Measurements from ENCODE around the gene ITSN1.
"Not testable (repeated sequence)": the region's sequence is repeated elsewhere in the genome, so short reads cannot be mapped to it uniquely, and the experiment has no call there.

ITSN1 gene

DNA sequence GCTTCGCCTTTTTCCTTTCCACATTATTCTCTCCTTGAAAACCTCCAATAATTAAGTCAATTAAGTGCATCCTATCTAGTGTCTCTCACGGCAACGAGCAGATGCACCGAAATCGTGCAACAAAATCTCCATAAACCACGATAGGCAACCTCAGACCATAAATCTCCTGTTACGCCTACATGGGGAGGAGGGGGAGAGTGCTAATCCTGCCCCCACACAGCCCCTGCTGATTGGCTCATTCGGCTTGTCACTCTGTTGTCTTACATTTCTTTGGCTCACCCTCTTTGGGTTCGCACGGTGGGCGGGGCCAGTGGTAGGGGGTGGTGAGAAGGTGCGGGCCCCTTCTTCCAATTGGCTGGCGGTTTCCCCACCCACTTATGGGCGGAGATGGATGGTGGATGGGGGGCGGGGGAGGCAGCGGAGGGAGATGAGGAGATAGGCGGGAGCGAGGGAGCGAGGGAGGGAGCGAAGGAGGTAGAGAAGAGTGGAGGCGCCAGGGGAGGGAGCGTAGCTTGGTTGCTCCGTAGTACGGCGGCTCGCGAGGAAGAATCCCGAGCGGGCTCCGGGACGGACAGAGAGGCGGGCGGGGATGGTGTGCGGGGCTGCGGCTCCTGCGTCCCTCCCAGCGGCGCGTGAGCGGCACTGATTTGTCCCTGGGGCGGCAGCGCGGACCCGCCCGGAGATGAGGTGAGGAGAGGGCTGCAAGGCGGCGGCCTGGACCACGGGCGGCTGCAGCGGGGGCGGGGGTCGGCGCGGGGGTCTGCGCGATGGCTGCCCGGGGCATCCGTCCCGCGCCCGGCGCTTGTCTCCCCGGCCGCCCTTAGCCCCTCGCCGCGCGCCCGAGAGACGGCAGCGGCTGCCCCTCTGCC, at the start of gene ITSN1:
ITSN1 (plus strand) TSS at position 475 of the 869 bp plus-strand sequence. CDS start 76,328 bp downstream, outside the sequence.
- peak; percentile 99 for DNase-seq (ENCODE audit: low read depth)

DNA sequence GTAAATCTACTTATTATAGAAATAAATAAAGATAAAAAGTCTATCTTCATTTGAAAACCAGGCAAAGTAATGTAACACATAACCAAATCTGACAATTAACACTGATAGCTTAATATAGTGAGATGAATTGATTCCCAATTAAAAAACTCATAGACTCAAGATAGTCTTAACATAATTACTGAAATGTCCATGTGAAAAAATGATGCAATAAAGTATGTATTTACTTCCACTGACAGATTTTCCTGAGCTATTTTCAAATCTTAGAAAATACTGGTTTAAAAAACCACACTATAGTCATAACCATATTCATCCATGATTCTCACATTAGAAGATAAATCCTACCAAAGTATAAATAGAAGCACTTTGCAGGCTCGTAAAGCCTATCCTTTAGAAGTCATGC, 44.2 kb upstream of the ITSN1 start:
- no peak for DNase-seq (ENCODE audit: low read depth)

DNA sequence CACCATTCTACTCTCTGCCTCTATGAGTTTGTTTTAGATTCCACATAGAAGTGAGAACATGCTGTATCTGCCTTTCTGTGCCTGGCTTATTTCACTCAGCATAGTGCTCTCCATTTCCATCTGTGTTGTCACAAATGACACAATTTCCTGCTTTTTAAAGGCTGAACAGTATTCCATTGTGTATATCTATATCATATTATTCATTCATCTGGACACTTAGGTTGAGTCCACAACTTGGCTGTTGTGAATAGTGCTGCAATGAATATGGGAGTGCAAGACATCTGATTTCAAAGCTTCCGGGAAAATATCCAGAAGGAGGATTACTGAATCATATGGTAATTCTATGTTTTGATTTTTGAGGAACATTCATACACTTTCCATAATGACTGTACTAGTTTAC, 33.7 kb upstream of the ITSN1 start:
- peak; percentile 60 for DNase-seq (ENCODE audit: low read depth)

DNA sequence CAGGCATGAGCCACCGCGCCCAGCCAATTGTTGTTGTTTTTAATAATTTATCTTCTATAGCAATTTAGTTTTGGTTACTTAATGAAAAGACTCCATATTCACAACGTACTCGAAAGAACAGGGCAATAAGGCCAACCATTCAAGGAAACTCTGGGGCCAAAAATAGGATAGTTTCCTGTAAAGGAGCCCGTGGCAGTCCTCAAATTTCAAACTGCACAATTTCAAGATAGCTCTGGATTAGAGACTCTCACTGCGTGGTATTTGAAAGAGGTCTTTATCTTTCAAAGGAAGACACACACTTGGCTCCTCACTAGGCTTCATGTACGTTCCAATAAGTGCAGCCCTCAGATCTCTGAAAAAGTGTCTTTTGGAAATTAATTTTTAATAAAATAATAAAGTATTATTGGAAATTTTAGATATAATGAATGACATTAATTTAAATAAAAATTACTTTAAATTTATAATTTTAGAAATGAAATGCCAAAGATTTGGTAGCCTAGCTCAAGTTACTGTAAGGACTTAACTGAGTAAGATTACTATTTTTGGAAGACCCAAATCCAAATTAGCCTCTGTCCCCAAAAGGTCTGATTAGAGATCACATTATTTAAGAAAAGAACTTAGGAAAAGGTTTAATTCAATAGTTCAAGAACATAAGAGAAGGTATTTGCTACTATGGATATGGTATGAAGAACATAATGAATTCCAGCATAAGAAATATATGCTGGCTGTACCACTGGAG, 31.1 kb upstream of the ITSN1 start:
- no peak for DNase-seq (ENCODE audit: low read depth)

DNA sequence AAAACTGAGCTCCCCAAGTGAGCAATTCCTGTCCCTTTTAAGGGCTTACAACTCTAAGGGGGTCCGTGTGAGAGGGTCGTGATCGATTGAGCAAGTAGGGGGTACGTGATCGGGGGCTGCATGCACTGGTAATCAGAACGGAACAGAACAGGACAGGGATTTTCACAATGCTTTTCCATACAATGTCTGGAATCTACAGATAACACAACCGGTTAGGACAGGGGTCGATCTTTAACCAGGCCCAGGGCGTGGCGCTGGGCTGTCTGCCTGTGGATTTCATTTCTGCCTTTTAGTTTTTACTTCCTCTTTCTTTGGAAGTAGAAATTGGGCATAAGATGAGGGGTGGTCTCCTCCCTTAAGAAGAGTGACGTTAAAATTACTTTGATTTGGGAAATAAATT, 24.7 kb upstream of the ITSN1 start:
- not testable (repeated sequence) for DNase-seq (ENCODE audit: low read depth)

DNA sequence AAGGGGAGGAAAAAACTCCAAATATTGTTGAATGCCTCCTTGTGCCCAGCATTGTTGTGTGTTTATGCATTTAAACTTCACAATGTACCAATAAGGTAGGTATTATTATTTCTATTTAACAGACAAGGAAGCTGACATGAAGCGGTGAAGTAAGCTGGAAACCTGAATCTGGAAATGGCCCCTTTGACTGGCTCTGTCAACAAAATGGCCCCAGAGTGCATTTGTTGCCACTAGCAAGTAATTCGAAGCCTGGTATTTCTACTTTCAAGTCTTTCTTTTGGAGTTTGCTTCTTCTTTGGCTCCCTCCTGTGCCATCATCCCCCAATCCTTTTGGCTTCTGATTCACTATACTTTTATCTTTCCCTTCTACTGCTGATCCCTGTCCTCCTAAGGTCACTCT, 23.9 kb upstream of the ITSN1 start:
- no peak for DNase-seq (ENCODE audit: low read depth)

DNA sequence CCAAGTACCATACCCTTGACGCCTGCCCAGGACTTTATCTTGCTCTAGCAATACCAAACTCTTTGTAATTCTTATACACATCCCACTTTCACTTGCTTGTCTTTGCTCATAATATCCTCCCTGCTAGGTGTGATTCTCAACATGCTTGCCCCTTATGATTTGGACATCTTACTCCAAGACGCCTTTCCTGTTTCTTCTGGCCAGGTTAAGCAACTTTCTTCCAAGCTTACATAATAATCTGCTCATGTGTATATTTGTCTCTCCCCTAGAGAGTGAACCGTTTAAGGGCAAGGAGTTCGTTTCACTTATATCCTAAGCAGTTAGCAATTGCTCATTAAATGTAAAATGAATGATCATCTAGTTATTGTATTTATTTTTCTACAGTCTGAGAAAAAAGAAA, 22.6 kb upstream of the ITSN1 start:
- no peak for DNase-seq (ENCODE audit: low read depth)

DNA sequence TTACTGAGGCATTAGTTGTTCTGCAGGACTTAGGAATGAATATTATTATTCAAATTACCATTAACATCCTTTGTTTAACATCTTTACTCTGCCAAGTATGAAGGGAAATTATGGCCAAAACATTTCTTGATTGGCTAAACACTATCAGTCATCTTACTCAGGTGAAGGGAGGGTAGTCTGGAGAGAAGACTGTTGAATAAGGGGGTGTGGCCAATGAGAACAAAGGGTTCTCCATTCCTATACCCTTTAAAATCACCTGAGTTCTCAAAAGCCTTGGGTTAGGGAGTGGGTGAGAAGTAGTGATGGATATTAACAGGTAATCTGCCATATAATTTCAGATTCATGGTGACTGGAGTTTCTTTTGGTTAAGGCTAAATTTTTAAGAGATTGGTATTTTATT, 20.0 kb upstream of the ITSN1 start:
- no peak for DNase-seq (ENCODE audit: low read depth)

DNA sequence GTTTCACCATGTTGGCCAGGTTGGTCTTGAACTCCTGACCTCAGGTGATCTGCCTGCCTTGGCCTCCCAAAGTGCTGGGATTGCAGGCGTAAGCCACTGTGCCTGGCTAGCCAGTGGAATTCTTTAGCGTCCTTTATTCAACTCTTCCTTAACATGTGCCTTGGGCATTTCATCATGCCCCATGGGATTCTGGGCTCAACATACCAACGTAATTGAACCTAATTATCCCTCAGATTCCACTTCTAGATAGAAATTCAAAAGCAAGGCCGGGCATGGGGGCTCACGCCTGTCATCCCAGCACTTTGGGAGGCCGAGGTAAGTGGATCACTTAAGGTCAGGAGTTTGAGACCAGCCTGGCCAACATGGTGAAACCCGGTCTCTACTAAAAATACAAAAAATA, 16.1 kb upstream of the ITSN1 start:
- not testable (repeated sequence) for DNase-seq (ENCODE audit: low read depth)

DNA sequence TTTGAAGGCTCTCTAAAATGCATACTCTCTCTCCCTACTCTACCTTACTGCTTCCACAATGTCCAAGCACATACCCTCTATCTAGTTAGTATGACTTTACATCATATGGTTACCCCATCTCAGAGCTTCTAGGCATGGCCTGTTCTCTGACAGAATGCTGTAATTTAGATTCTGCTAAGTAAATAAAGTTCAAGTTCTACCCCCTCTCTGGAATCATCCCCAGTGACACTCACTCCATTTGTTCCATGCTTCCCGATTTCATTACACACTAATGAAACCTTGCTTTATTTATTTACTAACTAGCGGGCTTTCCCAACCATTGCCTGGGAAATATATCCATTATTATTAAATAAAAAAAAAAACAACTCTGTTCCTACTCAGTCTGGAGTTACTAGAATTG, 8.0 kb upstream of the ITSN1 start:
- DNase-seq (ENCODE audit: low read depth) = no peak

DNA sequence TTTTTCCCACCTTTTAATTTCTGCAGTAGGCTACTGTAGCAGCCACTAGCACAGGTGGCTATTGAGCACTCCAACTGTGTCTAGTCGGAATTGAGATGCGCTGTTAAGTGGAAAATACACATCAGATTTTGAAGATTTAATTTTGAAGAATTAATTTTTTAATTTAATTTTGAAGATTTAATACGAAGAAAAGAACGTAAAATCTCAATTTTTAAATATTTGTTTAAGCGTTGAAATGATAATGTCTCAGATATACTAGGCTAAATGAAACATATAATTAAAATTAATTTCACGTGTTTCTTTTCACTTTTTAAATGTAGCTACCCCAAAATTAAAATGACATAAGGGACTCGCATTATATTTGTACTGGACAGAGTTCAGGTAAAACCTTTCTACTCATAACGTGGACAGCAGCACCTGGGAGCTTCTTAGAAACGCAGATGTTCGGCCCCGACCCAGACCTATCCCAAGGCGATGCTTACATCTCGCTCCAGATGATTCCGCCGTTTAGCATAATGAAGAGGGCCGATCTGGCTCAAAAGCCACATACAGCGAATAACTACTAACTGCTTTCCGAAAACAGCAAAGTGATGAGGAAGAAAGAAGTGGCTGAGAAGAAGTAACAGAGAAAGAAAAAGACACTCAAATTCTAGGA, 1.5 kb upstream of the ITSN1 start:
- no peak for DNase-seq (ENCODE audit: low read depth)

DNA sequence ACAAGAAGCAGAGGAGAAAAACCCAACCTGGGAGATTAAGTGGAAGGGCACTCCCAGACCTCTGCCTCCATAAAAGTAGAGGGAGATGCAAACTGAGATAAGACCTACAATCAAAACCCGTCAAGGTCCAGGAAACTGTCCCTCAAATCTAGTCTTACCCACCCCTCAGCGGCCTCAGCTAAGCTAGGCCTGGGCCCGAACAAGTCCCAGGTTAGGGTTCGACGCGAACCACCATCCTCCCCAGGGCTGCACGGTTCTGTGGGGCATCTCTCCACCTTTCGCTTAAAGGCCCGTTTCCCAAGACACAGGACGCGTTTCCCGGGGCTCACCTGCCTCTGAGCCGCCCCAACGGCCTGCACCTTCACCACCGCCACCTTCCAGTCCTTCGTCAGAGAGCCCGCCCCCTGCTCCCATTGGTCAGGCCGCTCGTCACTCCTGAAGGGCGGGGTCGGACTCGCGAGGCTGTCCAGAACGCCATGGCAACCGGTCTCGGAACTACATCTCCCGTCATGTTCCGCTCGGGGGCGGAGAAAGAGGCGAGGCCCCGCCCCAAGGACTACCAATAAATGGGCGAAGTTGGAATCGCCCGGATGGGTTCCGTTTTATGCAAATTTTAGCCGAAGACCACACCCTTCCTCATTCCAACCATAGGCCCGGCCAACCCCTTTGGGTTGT, 812 bp upstream of the ITSN1 start, which contains the start of gene CRYZL1:
CRYZL1 (minus strand) TSS at position 390 of the 675 bp plus-strand sequence. CDS start 10,190 bp downstream, outside the sequence.
- DNase-seq (ENCODE audit: low read depth) = peak; percentile 100

DNA sequence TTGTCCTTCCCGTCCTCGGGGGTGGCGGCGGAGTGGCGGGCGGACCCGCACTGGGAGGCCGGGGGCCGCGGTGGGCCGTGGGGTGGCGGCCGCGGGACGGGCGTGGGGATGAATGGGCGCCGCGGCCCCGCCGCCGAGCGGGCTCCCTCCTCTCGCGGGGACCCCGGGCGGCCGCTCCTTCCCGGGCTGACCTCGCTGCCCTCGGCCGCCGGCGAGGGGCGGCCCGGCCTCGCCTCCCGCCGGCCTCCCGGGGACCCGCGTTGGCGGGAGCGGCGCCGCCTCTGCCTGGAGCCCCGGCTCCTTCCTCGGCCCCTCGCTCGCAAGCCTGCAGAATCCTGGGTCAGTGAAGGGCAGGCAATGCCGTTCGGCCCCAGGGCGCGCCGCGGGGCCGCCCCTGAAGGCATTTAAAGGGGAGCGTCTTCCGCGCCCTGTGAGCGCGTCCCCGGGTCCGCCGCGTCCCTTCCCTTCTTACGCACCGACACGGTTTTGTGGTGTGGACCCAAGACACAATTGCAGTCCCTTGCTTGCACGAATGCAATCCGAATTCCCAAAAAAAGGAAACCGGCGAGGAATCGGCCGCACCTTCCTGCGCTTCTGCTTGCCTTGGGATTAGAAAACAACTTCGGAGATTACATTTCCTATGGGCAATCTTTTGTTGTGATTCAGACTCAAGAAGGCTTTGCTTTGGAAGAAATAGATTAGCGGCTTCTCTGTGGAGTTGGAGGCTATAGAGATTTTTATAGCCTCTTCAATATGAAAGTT, 776 bp downstream of the ITSN1 start:
- DNase-seq (ENCODE audit: low read depth) = no peak

DNA sequence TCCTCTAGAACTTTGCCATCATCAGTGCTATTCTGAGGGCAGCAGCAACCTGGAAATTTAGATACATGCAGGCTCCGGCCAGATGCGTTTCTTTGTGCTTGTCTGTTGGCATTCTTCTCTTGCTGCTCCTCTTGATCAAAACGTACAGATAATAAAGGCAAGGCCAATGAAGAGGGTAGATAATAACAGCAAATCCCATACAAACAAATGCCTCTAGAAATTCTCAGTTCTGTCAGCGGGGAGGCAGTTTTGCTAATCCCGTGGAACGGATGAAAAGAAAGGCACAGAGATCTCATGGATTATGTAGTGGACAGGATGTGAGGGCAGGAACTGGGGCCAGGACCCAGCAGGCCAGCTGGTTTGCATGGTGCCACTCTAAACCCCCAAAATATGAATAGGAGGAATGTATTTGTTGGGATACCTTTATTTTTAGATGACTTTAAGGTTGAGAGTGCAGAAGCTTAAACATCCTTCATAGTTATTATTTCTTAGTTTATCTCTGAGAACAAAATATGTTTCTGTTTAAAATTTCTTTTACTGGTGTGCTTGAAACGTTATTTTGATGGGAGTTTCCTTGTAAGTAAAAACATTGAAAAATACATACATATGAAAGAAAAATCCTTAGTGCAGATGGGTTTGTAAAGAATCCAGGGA, 1.5 kb downstream of the ITSN1 start:
- DNase-seq (ENCODE audit: low read depth) = no peak

DNA sequence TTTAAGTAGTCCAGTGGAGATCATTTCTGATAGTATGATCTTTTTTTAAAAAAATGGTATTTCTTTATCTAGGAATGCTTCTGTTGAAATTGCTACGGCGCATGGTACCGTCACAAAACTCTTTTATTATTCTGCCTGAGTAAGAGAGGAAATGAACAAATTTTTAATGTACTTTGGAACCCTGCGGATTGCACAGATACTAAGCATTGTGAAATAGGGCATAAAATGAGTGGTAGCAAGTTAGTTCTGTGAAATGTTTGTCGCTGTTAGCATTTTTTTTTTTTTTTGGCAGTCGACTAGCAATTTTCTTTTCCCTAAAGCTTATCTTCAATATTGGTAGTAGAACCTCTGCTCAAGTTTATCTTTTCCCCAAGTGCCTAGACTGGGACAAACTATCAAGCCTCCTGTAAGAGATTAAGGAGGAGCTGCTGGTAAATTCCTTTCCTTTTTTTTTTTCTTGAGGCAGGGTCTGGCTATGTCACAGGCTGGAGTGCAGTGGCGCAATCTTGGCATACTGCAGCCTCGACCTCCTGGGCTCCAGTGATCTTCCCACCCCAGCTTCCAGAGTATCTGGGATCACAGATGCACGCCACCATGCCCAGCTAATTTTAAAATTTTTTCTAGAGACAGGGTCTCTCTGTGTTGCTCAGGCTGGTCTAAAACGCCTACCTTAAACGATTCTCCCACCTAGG, 2.2 kb downstream of the ITSN1 start:
- DNase-seq (ENCODE audit: low read depth) = peak; percentile 91

DNA sequence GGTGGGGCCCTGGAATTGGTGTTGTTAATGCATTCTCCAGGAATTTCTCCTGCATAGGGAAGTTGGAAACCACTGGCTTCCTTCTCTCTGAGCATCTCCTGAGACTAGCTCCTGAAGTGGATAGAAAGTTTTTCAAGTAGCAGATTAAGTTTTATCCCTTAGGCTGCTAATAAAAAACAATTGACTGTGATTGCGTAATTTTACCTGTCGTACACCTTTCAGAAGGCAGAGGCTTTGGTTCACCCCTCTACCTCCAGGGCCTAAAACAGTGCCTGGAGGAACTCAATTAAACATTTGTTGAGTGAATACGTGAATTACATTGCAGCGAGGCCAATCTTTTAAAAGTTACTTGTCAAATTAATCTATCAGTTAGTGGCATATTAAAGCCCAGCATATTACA, 3.4 kb downstream of the ITSN1 start:
- no peak for DNase-seq (ENCODE audit: low read depth)

DNA sequence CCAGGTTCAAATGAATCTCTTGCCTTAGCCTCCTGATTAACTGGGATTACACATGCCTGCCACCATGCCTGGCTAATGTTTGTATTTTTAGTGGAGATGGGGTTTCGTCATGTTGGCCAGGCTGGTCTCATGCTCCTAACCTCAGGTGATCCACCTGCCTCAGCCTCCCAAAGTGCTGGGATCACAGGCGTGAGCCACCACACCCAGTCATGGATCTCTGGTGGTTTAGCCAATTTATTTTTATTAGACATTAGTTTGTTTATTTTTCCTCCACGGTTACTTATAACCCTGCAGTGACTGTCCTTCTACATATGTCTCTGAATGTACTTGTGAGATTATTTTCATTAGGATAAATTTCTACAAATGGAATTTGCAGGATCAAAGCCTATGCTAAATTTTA, 5.3 kb downstream of the ITSN1 start:
- no peak for DNase-seq (ENCODE audit: low read depth)

DNA sequence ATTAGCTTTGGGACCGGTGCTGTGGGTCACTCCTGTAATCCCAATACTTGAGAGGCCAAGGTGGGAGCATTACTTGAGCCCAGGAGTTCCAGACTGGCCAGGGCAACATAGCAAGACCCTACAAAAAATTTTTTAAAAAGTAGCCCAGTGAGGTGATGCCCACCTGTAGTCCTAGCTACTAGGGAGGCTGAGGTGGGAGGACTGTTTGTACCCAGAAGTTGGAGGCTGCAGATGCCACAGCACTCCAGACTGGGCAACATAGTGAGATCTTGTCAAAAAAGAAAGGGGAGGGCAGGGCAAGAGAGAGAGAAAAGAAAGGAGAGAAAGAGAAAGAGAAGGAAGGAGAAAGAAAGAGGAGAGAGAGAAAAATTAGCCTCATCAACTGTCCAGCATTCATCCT, 6.3 kb downstream of the ITSN1 start:
- no peak for DNase-seq (ENCODE audit: low read depth)

DNA sequence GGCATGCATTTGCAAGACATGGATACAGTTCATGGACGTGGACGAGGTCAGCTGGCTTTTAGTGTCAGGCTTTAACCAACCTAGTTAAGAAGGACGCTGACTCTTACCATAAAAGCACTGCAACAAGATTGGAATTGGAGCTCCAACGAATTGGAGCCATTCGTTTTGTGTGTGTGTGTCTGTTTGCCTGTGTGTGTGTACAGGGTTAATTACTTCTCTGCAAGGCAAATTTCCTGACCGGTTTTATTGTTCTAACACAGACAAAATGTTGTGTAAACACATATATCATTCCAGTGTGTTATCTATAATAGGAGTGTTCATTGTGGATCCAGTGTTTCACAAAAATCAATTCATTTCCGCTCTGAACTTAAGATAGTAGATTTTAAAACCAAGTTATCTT, 7.9 kb downstream of the ITSN1 start:
- DNase-seq (ENCODE audit: low read depth) = no peak

DNA sequence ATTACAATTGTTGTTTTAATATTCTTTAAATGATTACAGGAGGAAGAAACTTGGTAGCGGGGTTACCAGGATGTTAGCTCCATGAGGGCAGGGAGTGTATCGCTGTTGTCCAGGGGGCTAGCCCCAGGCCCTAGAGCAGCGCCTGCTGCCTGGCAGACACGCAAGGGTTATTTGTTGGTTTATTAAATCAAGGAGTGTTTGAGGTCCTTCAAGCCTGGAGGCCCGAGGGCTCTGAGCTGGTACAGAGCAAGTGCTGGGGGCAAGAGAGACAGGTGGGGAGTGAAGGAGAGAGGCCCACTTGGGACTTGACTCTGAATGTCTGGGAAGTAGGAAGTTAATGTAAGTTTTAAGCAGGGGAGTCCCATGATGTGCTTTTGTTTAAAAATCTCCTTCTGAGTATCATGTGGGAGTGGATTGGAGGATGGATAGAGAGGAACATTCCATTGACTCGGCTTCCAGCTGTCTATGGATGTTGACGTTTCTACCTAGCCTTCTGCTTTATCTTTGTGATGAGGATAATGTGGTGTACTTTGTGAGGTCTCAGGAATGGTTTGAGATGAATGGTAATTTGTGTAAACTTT, 8.7 kb downstream of the ITSN1 start:
- peak; percentile 59 for DNase-seq (ENCODE audit: low read depth)
